Astrocyte (in vitro differentiated cells and primary cell): ENCODE results near the gene SLC1A7.

Experiments used
- EZH2 ChIP-seq: IDR thresholded peaks from 2 replicates; pipeline ENCODE4 v1.6.1; 2012; ENCODE audit warnings: mild to moderate bottlenecking, low read length, inconsistent platforms; ENCODE audit not compliant: insufficient read depth
- TF ChIP-seq, protein P1 (sequence below): IDR thresholded peaks from 2 replicates; pipeline ENCODE4 v1.5.1; 2011; ENCODE audit warnings: low read depth, mild to moderate bottlenecking, inconsistent platforms, low read length, moderate library complexity; ENCODE audit not compliant: insufficient read depth

DNA sequence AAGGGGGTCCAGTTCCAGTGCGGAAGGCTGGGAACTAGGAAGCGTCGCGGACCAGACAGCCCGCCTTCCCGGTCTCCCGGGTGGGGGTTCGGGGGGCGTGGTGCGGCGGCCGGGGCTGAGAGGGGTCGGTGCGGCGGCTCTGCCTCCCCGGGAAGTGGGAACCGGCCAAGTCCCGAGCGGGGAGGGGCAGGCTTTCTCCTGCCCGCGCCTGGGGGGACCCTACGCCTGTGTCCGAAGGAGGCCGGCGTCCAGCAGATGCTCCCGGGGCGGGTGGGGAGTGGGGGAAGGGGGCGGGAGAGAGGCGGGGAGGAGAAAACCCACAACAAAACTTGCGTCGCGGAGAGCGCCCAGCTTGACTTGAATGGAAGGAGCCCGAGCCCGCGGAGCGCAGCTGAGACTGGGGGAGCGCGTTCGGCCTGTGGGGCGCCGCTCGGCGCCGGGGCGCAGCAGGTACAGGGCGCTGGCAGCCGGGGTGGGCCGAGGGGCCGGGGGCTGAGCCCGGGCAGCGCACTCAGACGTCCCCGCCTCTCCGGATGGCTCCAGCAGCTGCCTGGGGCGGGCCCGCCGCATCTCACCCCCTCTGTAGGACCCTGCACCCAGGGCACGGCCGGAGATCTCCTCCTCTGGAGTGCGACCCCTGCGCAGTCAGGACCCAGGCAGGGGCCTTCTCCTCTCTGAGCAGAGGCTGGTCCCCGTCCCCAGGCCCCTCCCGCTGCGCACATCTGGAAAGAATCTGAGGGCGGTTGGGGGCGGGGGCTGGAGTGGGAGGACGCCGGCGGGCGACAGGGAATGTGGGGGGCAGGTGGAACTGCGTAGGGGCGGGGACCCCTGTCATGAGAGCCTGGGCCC, 80.4 kb downstream of the SLC1A7 start, which contains the start of gene PODN:
- peak; percentile 15 for TF ChIP-seq EZH2
- TF ChIP-seq, protein P1, sequence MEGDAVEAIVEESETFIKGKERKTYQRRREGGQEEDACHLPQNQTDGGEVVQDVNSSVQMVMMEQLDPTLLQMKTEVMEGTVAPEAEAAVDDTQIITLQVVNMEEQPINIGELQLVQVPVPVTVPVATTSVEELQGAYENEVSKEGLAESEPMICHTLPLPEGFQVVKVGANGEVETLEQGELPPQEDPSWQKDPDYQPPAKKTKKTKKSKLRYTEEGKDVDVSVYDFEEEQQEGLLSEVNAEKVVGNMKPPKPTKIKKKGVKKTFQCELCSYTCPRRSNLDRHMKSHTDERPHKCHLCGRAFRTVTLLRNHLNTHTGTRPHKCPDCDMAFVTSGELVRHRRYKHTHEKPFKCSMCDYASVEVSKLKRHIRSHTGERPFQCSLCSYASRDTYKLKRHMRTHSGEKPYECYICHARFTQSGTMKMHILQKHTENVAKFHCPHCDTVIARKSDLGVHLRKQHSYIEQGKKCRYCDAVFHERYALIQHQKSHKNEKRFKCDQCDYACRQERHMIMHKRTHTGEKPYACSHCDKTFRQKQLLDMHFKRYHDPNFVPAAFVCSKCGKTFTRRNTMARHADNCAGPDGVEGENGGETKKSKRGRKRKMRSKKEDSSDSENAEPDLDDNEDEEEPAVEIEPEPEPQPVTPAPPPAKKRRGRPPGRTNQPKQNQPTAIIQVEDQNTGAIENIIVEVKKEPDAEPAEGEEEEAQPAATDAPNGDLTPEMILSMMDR = no peak
